Fibroblast of skin of right quadriceps (primary cell): ENCODE measurements around the gene PFKFB2.
"Not testable (repeated sequence)": the region's sequence is repeated elsewhere in the genome, so short reads cannot be mapped to it uniquely, and the experiment has no call there.

Experiments used
- DNase-seq: peaks from one replicate; pipeline ENCODE4 v3.0.0-alpha.2; 2013

The PFKFB2 gene

DNA sequence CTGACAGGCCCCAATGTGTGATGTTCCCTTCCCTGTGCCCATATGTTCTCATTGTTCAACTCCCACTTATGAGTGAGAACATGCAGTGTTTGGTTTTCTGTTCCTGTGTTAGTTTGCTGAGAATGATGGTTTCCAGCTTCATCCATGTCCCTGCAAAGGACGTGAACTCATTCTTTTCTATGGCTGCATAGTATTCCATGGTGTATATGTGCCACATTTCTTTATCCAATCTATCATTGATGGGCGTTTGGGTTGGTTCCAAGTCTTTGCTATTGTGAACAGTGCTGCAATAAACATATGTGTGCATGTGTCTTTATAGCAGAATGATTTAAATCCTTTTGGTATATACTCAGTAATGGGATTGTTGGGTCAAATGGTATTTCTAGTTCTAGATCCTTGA lies 11.7 kb upstream of the PFKFB2 start:
- DNase-seq, result not testable (repeated sequence)

DNA sequence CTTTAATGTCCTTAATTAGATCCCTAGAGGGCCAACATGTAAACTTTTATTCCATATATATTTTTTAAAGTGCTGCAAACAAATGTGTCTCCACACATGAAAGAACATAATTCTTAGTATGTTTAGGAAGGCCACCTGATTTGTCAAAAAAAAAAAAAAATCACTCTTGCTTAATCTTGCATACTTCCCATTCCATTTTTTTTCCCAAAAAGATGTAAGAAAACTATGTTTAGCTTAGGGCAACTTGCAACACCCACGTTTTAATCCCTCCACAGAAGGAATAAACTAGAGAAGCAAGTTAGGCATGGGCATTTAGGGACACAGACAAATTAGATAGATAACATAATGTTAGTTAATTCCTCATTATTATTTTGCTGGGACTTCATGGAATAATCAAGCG lies 7.6 kb upstream of the PFKFB2 start:
- DNase-seq, result no peak

DNA sequence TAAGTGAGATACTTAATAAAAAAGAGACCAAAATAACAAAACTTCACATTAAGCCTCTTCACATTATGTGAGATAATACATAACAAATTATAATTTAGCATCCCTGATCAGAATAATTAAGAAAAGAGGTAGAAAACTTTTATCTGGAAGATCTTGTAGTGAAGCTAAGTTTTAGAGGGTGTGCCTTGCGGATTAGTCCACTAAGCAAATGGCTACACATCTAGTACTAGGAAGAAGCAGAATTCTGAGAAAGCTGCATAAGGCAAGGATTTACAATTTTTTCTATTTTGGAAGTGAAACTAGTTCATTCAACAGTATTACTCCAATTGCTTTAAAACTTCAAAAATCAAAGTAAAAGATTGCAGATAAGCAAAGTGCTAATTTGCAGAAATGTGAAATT lies 5.6 kb upstream of the PFKFB2 start:
- DNase-seq, result no peak

DNA sequence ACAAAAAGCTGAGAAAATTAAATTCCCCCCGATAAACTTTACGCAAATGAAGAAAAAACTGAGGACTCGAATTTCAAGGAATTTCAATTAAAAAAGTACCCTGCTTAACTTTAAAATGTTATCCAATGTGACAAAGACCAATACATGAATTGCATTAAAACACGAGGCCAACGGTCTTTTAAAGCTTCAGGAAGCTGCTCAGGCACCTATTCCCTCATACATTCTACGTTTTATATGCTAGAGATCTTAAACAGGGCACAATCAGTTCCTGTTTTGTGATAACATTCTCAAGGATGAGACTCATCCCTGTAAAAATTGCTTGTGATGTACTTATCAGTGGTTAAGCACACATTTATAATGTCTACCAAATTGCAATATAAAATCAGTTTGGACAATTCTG lies 5.0 kb upstream of the PFKFB2 start:
- no peak for DNase-seq

DNA sequence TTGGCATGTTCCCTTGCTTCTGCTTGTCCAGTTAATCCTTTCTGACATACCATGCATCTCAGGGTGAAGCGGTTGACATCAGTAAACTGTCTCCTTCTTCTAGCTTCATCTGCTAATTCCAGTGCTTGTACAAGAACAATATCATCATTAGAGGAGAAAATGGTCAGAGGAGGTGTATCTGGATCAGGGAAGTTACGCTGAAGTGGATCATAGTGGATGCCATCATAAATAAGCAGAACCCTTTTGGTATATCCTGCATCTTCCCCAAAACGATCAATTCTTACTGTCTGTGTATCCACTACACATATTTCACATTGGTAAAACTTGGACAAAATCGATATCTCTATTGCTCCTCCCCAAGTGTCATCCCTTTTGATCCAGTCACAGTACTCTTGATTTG lies 4.0 kb upstream of the PFKFB2 start:
- DNase-seq, result no peak

DNA sequence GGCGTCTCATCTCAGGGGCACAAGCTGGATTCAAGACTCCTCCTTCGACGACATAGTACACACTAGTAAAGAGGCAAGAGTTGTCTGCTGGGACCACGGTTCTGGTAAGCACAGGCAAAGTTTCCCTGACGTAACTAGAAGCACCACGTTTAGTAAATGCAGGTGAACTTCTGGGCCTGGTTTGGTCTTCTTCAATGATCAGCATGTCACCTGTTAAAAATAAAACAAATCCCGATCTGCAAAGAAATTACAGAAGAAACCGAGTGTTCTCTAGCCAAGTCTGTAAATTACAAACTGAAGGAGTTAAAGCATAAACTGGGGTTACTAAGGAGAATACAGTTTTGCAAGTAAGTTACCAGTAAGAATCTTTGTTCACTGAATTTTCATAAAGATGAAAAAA lies 3.6 kb upstream of the PFKFB2 start:
- no peak for DNase-seq

DNA sequence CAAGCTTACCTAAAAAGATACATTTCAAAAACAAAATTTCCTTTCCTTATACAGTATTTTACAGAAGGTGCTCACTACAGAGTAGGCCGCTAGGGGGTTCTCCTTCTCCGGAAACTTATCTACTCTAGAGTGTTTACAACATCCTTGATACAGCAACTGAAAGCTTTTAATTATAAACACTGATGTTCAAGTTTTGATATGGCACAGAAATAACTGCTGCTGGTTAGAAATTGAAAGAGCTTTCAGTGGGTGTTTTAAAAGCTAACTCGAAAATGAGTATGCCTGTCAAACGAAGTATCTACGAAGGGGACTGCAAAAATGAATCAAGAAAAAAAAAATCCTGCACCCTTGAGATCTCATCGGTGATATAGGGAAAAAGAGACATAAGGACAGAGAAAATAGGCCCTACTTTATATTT lies 3.1 kb upstream of the PFKFB2 start:
- DNase-seq, result peak; percentile 46

DNA sequence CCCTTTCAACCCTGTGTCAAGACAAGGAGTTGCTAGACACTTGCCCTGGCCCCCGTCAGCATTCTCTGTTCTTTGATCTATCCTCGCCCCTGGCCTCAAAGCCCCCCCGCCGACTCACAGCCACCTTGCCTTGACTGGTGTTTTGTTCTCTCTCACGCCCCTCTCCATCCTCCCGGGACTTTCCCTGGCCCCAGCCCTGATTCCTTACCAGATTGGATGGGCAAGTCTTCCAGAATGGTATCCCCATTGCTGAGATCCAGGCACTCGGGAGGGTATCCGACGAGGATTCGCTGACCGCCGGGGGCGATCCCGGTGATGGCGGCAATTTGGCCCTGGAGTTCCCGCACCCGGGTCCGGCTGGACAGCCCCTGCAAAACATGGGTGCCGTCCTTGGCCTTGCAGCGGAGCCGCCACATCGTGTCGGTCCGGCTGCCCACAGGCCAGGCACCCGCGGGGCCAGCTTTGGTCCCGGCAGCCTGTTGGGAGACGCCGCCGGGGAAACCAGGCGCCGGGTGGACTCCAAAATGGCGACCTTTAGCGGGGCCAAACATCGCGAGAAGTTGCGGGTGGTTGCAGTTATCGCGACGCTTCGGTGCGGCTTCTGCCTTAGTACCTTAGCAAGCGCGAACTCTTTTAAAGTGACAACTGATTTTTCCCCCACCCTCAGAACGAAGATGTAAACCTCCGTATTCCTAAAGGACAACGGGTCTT lies 2.4 kb upstream of the PFKFB2 start:
- peak; percentile 90 for DNase-seq

DNA sequence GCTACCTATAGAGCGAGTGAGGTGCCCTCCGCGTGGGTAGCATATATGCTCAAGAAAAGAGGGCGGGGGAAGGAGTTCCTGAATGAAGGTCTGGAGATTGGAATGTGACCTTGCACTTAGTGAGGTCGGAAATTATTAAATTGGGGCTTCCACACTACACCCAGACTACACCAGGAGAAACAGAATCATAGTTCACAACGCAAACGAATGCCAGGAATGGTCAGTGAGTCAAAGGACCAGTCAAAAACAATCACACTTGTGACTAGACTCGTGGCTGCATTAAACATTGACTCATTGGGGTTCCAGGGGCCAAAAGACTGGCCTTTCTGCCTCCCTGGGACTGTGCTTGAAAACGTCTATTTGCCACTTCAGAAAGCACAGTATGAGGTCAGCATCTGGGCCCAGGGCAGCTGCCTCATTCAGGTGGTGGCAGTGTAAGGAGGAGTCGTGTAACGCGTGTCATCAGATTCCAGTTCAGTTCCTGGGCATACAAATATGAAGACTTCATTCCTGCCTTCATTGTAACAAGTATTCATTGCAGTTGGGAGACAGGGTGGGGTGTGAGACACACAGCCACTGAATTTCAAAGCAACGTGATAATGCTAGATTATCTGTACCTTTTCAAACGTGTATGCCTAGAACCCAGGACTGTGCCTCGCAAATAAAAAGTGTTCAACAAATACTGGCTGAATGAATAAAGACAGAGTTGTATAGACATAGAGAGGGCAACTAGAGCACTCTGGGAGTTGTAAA lies 1.7 kb upstream of the PFKFB2 start, which contains the start of gene YOD1:
TSS of gene YOD1 (minus strand) at position 18 of the 753 bp plus-strand sequence. CDS start 178 bp downstream, outside the sequence.
- peak; percentile 14 for DNase-seq

DNA sequence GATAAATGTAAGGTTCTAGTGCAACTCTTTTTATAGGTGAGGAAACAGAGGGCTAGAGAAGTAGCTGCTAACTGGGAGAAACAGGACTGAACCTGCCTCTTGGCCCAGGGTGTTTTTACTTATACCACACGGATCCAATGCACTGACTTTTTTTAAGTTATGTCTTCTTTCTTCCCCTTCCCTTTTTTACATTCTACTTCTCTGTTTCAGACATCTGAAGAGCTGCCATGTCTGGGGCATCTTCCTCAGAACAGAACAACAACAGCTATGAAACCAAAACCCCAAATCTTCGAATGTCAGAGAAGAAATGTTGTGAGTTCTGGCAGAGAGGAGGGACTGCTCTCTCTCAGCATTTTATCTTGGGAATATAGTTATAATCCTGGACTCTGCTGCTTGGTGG lies 1.4 kb downstream of the PFKFB2 start:
- DNase-seq, result no peak

DNA sequence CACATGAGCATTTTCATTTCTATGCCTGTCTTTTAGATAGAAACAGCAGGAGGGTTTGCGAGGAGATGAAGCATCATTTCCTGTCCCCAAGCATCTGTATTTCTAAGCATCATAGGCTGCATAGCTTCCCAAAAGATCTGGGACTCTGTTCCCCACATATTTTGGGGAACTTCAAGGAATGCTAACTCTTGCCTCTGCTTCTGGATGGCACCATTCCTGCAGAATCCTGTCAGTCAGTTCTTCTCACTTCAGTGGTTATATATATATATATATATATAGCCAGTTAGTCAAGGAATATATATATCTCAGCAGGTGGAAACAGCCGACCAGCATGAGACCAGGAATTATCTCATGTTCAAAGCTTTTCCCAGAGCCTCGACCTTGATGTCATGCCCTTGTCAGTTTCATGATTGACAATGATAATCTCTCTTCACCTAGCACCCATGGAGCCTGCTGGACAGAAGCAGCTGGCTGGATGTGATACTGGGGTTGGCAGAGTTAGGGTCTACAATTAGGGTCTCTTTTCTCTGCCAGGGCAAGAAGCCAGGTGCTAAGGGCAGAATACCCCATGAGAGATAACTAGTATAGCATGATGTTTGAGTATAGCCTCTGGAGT lies 2.4 kb downstream of the PFKFB2 start:
- no peak for DNase-seq

DNA sequence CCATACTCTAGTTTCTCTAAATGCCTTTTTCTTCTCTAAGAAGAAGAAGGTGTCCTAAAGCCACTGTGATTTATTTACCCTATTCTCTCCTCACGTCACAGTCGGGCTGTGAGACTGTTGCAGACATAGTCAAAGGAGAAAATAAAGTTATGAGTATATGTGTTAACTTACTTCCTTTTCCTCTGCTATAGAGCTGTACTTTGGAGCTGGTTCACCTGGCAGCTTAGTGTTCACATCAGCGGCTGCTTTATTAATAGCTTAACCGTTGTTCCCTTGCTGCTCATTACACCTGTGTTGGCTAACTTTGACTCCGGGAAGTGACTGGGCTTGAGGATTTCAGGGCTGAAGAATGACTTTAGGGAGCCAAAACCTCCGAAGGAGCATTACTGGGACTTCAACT lies 3.6 kb downstream of the PFKFB2 start:
- DNase-seq, result no peak

DNA sequence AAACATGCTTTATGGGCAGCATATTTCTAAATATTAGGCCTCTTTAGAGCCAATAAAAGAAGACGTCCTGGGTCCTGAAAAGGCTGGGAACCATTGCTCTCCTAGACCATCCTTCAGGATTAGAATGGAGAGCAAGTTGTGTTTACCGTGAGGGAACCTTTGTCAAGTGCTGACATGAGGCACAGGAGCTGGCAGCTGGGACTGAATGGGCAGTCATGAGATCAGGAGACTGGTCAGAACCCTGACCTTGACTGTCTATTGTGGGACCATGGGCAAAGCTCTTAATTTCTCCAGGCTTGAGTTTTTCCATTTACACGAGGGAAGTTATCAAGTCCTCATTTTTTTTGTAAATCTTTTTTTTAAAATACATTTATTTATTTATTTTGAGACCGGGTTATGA lies 5.2 kb downstream of the PFKFB2 start:
- no peak for DNase-seq

DNA sequence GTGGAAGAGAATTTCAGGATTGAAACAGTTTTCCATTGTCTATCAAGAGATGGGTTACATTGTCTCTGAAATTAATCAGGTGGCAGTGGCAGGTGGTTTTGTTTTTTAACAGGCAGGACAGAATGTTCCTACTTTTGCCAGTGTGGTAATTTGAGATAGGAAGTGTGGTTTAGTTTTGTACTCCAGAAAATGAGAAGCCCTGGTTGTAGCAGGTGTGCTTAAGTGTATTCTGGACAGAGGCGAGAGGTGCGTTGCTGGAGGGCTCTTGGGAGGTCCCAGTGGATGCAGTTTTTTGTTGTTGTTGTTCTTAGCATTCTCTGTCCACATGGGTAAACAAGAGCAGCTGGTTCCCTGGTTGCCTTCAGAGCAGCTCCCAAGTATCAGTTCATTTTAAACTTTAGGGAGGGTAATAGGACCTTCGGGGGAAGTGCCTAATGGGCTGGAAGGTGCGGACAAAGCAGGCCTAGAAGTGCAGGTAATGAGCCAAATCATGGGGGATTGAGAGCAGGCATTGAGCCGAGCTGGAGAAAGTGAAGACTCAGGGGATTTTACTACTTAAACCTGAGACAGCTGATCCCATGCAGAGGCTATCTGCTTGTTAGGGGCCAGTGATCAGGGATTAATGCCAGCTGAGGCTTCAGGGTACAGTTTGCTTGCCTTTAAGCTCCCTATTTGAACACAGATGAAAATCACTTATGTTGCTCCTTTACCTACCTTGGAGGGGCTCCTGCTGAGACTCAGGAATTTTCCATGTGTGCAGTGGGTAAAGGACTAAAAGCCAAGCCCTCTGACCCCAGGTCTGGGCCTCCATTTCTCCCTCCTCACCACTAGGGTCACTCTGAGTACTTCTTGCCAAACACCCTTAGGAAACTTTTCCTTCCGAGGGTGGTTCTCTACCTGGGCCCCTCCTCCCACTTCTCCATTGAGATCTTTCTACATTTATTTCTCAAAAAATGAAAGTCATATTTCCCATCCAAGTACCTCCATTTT lies 6.1 kb downstream of the PFKFB2 start:
- DNase-seq, result no peak

DNA sequence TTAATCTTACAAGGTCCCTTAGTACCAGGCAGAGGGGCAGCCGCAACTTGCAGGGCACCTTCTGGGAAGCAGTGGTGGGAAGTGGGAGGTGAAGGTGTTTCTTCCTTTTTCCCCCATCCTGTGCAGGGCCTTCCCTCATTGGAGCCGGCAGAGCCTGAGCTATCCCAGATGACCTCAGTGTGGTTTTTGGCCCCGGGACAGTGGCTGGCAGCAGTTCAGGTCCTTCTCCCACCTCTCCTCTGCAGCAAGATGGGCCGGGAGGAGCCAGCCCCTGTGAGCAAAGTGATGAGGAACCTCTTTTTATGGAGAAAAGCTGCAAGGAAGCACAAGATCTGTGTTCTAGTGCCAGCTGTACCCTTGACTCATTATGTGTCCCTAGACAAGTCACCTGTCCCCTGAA lies 6.8 kb downstream of the PFKFB2 start:
- DNase-seq, result no peak

DNA sequence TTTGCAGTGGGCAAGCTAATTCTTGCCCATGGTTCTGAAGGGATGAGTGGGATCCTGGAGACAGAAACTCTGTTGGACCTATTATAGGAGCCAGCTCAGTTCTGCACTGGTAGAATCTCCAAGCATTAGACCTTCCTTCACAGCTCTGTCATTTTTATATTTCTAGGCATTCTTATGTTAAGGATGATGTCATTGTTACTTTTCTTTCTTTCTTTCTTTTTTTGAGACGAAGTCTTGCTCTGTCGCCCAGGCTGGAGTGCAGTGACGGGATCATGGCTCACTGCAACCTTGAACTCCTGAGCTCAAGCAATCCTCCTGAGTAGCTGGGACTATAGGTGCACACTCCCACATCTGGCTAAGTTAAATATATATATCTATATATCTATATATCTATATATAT lies 7.5 kb downstream of the PFKFB2 start:
- no peak for DNase-seq

DNA sequence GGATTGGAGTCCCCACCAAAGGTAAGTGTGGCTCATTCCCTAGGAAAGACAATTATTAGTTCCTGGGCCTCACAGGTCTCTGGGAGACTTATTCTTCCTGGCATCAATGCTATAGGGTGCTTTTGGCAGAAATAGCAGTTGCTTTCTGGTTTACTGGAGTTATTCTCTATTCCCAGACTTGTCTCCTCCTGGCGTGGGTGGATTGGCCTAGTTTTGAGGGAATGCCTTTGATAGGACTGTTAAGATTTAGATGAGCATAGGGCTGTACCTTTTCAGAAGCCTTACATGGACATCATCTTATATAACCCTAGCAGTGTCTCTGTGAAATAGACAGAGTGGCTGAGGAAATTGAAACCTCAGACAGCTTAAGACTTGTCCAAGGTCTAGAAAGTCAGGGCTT lies 9.0 kb downstream of the PFKFB2 start:
- DNase-seq, result no peak

DNA sequence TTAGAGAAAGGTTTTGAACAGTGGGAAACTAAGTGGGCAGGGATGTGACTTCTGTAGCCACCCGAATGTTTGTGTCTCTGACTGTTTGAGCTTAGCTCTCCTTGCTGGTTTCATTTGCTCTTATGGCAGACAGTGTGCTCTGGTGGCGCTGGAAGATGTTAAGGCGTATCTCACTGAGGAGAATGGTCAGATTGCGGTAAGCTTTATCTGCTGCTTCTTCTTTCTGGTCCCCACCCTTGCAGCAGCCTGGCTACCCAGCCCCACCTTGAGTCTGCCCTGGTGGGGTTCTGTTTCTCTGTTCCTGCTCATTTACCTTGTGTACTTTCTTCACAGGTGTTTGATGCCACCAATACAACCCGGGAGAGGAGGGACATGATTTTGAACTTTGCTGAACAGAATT lies 9.9 kb downstream of the PFKFB2 start:
- DNase-seq, result no peak

DNA sequence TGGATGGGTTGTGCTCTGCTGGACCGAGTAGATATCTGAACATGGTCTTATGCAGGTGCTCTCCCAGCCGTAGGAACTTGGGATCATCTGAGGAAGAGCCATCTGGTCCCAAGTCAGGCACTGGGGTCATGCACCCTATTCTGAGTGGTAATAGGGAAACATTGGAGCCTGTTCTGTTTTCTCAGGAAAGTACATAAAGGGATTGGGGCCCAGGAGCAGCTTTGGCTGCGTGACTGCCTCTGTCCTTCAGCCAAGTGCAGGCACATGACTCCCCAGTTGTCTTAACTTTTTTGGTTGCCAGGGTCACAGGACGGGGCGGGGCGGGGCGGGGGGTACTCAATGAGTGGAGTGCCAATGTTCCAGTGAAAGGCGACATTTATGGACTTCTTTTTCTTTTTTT lies 11.5 kb downstream of the PFKFB2 start:
- DNase-seq, result no peak

DNA sequence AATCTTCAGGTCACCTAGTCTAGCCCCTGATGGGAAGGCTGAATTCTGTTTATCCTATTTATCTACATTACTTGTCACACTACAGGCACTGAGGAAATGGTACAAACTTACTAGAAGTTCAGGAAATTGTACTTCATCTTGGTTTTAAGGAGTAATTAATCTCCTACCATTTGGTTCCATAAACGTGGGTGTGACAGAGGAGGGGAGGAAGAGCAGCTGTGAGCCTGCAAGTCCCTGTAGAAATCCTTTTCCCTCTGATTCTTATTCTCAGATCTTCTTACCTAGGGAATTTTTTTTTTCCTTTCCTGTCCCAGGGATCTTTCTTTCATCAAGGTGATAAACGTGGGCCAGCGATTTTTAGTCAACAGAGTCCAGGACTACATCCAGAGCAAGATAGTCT lies 14.1 kb downstream of the PFKFB2 start:
- no peak for DNase-seq

DNA sequence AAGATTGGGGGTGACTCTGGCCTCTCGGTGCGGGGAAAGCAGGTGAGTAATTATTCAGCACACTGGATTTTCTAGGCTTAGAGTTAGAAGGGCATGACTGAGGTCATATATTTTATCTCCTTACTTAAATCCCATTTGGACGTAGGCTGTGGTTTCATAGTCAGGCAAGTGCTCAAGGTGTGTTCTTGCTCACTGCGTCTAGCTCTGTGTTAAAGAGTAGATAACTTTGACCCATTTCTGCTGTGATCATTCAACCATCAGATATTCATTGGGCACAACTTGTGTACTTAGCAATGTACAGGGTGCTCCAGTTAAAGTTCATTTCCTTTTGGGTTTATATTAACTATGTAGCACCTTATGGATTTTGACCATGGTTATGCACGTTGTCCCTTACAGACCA lies 14.6 kb downstream of the PFKFB2 start:
- DNase-seq, result no peak

DNA sequence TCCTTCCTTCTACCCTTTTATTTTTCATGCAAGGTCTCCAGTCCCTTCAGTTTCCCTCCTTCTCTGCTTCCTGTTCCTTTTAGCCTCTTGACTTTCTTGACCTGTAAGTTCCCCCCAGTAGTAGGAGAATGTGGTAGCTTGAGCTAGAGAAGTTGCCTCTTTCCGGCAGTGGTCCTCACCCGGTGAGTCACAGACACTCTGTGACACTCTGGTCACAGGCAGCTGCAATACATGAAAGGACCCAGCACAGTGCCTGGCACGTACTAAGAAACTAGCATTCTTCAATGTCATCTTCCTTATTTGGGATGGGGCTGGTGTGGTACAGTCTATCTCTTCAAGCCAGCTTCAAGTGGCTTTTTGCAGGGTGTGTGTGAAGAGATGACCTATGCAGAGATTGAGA lies 16.0 kb downstream of the PFKFB2 start:
- no peak for DNase-seq
